ENCODE results near the gene KRT82. TPM values are rescaled to one million over a fixed set of nuclear protein-coding genes. Genes with fewer than 3 reads are reported as not detected.

The KRT82 gene
- polyA plus RNA-seq, 1 of the 3 experiments (the other 2 are of a cell fraction), result not detected

GRCh38 chr12:52360106-52360662 is 46.0 kb downstream of the KRT82 start:
- H3K9me3 ChIP-seq, result no peaks in the 10 kb centered on the region
- H3K4me1 ChIP-seq (ENCODE audit: control insufficient read depth in 1 of 2, insufficient read depth in 2 of 2, low read depth in 1 of 2, low read length in 1 of 2), result no peaks in the 10 kb centered on the region
- peaks cover 24% of the 10 kb centered on the region for H3K27me3 ChIP-seq (ENCODE audit: insufficient read depth)
- H3F3A ChIP-seq (replicated peaks; ENCODE audit: insufficient read depth), result no peaks in the 10 kb centered on the region
- H3K9ac ChIP-seq, result no peak overlapping the region
- no peak overlapping the region for H3K4me2 ChIP-seq
- CTCF ChIA-PET, result interaction anchor here (1.0 to 3.7 kb wide), 7 partner anchors 12 to 519 kb away, joined by 3 to 35 read pairs (median 3); no protein-coding TSS in a partner anchor
- no peak overlapping the region for H3K27ac ChIP-seq (ENCODE audit: low read depth in 2 of 2, low read length in 1 of 2)
- POLR2A ChIA-PET, result no interaction called here
- no peaks in the 10 kb centered on the region for H3K9me2 ChIP-seq
- H3K4me3 ChIP-seq (ENCODE audit: low read depth in 2 of 2, low read length in 1 of 2), result no peak overlapping the region
- DNase-seq, result no peak
- H3K36me3 ChIP-seq (replicated peaks in 1 of 2; ENCODE audit: control insufficient read depth in 1 of 2, insufficient read depth in 2 of 2, low read length in 1 of 2), result no peaks in the 10 kb centered on the region
- TF ChIP-seq RAD21 (IDR thresholded peaks at IDR 0.05; ENCODE audit: low read length) (no peak), FOSL2 (IDR thresholded peaks at IDR 0.05; ENCODE audit: borderline replicate concordance, low read depth) (no peak), JUND (IDR thresholded peaks at IDR 0.05) (no peak), FOXM1 (IDR thresholded peaks at IDR 0.05; ENCODE audit: low read depth) (no peak), RCOR1 (IDR thresholded peaks at IDR 0.05; ENCODE audit: low read length) (no peak), ZBTB33 (IDR thresholded peaks at IDR 0.05; ENCODE audit: borderline replicate concordance, low read depth) (no peak), MXI1 (IDR thresholded peaks at IDR 0.05; ENCODE audit: low read depth, low read length) (no peak)
- no peaks in the 10 kb centered on the region for H3K79me2 ChIP-seq (ENCODE audit: insufficient read depth)
- no peaks in the 10 kb centered on the region for H4K20me1 ChIP-seq (ENCODE audit: insufficient read depth)
- WGBS (ENCODE audit: low lambda C conversion rate), result 35% methylated on average over 6 of the region's 7 CpGs
- H2AFZ ChIP-seq (ENCODE audit: low read depth), result no peak overlapping the region

- H4K20me1 ChIP-seq (ENCODE audit: insufficient read depth), result no peaks in the 10 kb centered on the region
- CTCF ChIA-PET, result interaction anchor here (1.0 to 3.7 kb wide), 4 partner anchors 12 to 520 kb away, joined by 3 to 35 read pairs (median 4); no protein-coding TSS in a partner anchor
- no peak overlapping the region for H3K4me3 ChIP-seq (ENCODE audit: low read depth in 2 of 2, low read length in 1 of 2)
- TF ChIP-seq EP300 (IDR thresholded peaks at IDR 0.05; ENCODE audit: borderline replicate concordance in 1 of 2, low read depth in 1 of 2, low read length in 1 of 2), result no peak
- H3K4me2 ChIP-seq, result no peak overlapping the region
- no peak overlapping the region for H2AFZ ChIP-seq (ENCODE audit: low read depth)
- H3K9me2 ChIP-seq, result no peaks in the 10 kb centered on the region
- H3K9ac ChIP-seq, result no peak overlapping the region
- WGBS (ENCODE audit: low lambda C conversion rate), result 37% methylated on average over 5 of the region's 5 CpGs
- H3K27ac ChIP-seq (ENCODE audit: low read depth in 2 of 2, low read length in 1 of 2), result no peak overlapping the region
- H3K4me1 ChIP-seq (ENCODE audit: control insufficient read depth in 1 of 2, insufficient read depth in 2 of 2, low read depth in 1 of 2, low read length in 1 of 2), result no peaks in the 10 kb centered on the region
- no peaks in the 10 kb centered on the region for H3K9me3 ChIP-seq
- H3K27me3 ChIP-seq (ENCODE audit: insufficient read depth), result peaks cover 24% of the 10 kb centered on the region
- H3F3A ChIP-seq (replicated peaks; ENCODE audit: insufficient read depth), result no peaks in the 10 kb centered on the region
- DNase-seq, result no peak
- POLR2A ChIA-PET, result no interaction called here
- H3K79me2 ChIP-seq (ENCODE audit: insufficient read depth), result no peaks in the 10 kb centered on the region
- H3K36me3 ChIP-seq (replicated peaks in 1 of 2; ENCODE audit: control insufficient read depth in 1 of 2, insufficient read depth in 2 of 2, low read length in 1 of 2), result no peaks in the 10 kb centered on the region
Measured at GRCh38 chr12:52359621-52360061, 46.5 kb downstream of the KRT82 start.

All from SK-N-SH (cell line).